ENCODE measurements around the gene KCNA10. TPM values are rescaled to one million over a fixed set of nuclear protein-coding genes. Genes with fewer than 3 reads are reported as not detected.

KCNA10 gene
- total RNA-seq, 6 donors from 2014 or later = not detected

DNA sequence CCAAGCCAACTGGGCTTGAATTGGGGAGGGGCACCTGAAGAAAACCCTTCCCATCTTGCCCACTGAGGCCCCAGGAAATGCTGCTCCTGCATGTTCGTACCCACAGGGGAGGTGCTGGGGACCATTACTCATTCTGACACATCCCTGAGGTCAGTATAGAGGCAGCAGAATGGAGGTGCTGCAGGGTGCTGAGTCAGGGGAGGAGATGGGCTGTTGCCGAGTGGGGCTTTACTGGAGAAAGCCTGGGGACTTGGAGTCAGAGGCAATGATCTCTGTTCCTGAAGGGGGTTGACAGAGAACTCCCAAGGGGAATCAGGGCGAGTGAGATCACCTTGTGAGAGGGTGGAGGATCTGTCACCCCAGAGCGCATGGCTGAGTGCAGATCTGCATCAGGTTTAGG, 40.2 kb upstream of the KCNA10 start:
- H3K27ac ChIP-seq = no peak overlapping the region
- no peak for TF ChIP-seq EP300 (IDR thresholded peaks at IDR 0.05)
- H3K4me3 ChIP-seq = no peak overlapping the region
- ATAC-seq (ENCODE audit: low FRiP score in 2 of 2) (no peak), DNase-seq (no peak)
- no peaks in the 10 kb centered on the region for H3K9me3 ChIP-seq
- peaks cover 5 to 13% (median 10%) of the 10 kb centered on the region in 4 donors for H3K4me1 ChIP-seq
- 47 to 63% methylated on average over 4 of the region's 4 CpGs for WGBS, 2 donors
- peaks cover 0 to 8% (median 5%) of the 10 kb centered on the region in 4 donors for H3K27me3 ChIP-seq
- H3K36me3 ChIP-seq = no peaks in the 10 kb centered on the region

- ATAC-seq (ENCODE audit: low FRiP score in 2 of 2) = no peak
- no peak for DNase-seq
- Histone ChIP-seq H3K27me3 (peaks cover 0 to 8% (median 5%) of the 10 kb centered on the region in 4 donors), H3K4me1 (peaks cover 5 to 13% (median 10%) of the 10 kb centered on the region in 4 donors), H3K36me3 (no peaks in the 10 kb centered on the region), H3K27ac (no peak overlapping the region), H3K9me3 (no peaks in the 10 kb centered on the region), H3K4me3 (no peak overlapping the region)
- WGBS, 2 donors = 52 to 77% methylated on average over 3 of the region's 3 CpGs
- TF ChIP-seq, protein P1, sequence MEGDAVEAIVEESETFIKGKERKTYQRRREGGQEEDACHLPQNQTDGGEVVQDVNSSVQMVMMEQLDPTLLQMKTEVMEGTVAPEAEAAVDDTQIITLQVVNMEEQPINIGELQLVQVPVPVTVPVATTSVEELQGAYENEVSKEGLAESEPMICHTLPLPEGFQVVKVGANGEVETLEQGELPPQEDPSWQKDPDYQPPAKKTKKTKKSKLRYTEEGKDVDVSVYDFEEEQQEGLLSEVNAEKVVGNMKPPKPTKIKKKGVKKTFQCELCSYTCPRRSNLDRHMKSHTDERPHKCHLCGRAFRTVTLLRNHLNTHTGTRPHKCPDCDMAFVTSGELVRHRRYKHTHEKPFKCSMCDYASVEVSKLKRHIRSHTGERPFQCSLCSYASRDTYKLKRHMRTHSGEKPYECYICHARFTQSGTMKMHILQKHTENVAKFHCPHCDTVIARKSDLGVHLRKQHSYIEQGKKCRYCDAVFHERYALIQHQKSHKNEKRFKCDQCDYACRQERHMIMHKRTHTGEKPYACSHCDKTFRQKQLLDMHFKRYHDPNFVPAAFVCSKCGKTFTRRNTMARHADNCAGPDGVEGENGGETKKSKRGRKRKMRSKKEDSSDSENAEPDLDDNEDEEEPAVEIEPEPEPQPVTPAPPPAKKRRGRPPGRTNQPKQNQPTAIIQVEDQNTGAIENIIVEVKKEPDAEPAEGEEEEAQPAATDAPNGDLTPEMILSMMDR (IDR thresholded peaks at IDR 0.05) = no peak
- TF ChIP-seq POLR2A (IDR thresholded peaks at IDR 0.05) = no peak
- no peak for TF ChIP-seq POLR2AphosphoS5 (IDR thresholded peaks at IDR 0.05)
Measured at GRCh38 chr1:110557481-110557880, 38.5 kb upstream of the KCNA10 start.

DNA sequence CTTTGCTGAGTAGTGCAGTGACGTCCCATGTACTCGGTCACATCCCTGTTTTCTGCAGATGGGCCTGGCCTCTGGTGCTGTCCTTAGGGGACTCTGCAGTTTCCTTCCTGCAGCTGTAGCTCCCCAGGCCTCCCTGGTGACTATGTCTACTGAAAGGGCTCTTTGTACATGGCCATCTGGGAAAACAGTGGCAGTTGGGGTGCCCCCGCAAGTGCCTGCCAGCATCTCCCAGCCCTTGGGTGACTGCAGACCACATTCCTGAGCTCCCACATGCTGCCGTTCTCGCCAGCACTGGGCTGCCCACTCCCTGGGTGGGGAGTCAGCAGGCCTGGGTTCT, 37.5 kb upstream of the KCNA10 start:
- Histone ChIP-seq H3K9me3 (no peaks in the 10 kb centered on the region), H3K27ac (no peak overlapping the region), H3K36me3 (no peaks in the 10 kb centered on the region), H3K27me3 (peaks cover 0 to 8% (median 5%) of the 10 kb centered on the region in 4 donors), H3K4me3 (no peak overlapping the region), H3K4me1 (peaks cover 5 to 13% (median 10%) of the 10 kb centered on the region in 4 donors)
- DNase-seq = no peak
- no peak for ATAC-seq (ENCODE audit: low FRiP score in 2 of 2)
- TF ChIP-seq POLR2AphosphoS5 (IDR thresholded peaks at IDR 0.05) = no peak
- TF ChIP-seq POLR2A (IDR thresholded peaks at IDR 0.05) = no peak
- TF ChIP-seq EP300 (IDR thresholded peaks at IDR 0.05) = no peak
- TF ChIP-seq, protein P1 (IDR thresholded peaks at IDR 0.05) = no peak
- 50 to 51% methylated on average over 1 to 5 of the region's 5 CpGs for WGBS, 2 donors

DNA sequence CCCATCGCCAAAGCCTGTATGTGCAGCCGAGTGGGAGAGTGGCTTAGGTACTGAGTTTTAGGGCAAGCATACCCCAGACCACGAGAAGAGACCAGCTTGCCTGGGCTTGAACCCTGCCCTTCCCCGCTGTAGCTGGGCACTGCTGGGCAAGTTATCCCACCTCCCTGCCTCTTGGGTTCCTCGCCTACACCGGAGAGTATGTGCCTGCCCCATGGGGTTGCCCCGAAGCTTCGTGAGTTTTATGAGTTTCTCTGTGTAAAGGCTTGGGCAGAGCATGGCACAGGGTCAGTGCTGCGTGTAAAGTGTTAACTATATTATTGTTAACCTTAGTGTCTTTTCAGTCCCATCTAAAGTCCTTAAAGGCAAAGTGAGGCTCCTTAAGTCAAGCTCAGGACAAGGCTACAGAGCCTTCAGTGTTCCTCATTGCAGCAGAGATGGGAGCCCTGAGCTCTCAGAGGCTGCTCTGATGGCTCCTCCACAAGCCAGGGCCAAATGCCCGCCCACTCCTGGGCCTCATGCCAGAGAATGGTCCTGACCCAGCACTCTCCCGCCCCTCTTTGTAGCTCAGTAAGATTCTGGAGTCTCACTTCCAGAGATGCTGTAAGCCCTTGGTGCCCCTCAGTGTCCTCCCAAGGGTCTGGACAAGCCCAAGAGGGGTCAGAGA, 37.0 kb upstream of the KCNA10 start:
- Histone ChIP-seq H3K27me3 (peaks cover 0 to 8% (median 5%) of the 10 kb centered on the region in 4 donors), H3K9me3 (no peaks in the 10 kb centered on the region), H3K36me3 (no peaks in the 10 kb centered on the region), H3K4me3 (peak overlapping the region in 2 of 4 donors; percentile 43 to 47), H3K27ac (no peak overlapping the region), H3K4me1 (peaks cover 5 to 13% (median 10%) of the 10 kb centered on the region in 4 donors)
- DNase-seq = no peak
- 45 to 80% methylated on average over 6 to 11 of the region's 11 CpGs for WGBS, 2 donors
- TF ChIP-seq EP300 (IDR thresholded peaks at IDR 0.05) (no peak), POLR2AphosphoS5 (IDR thresholded peaks at IDR 0.05) (no peak)
- no peak for ATAC-seq (ENCODE audit: low FRiP score in 2 of 2)

DNA sequence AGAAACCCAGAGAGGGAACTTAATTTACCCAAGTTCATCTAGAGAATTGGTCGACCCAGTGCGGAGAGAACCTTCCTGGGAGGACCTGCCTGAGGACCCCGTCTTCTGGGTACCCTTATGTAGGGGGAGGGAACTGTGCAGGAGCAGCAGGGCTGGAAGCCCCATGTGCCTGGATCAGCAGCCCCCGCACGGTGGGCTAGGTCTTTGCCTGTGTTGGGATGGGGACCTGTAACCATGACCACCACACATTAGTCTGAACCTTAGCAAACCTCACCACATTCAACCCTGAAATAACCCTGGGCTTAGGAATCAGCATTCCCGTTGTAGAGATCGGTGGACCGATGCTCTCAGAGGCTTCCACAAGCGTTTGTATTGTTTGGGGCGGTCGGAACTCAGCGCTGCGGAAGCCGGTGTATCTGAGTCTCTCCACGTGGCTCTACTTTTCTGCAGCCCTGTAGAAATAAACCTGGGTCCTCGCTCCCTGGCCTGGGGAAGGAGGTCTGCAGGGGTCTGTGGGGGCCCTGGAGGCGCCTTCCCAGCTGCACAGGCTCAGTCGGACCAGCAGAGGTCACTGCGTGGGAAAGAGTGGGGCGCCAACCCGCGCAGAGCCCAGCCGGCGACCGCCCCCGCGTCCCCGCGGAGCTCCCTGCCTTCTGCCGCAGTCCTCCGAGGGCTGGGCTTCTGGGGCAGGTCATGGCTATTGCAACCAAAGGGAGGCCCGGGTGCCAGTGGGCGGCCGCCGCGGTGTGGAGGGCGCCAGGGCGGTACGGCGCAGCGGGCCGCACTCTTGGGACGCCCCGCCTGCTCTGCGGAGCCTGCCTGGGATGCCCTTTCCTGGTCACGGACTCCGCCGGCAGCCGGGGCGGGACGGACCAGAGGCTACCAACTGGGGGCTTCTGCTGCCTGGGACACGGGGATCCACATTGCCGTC, 36.2 kb upstream of the KCNA10 start:
- TF ChIP-seq, protein P1 (IDR thresholded peaks at IDR 0.05) = peak; percentile 51 to 82 (median 66)
- no peak for TF ChIP-seq POLR2AphosphoS5 (IDR thresholded peaks at IDR 0.05)
- no peaks in the 10 kb centered on the region for H3K9me3 ChIP-seq
- peaks cover 0 to 8% (median 5%) of the 10 kb centered on the region in 4 donors for H3K27me3 ChIP-seq
- H3K4me3 ChIP-seq = peak overlapping the region in 3 of 4 donors; percentile 22 to 47 (median 43)
- peaks cover 5 to 13% (median 10%) of the 10 kb centered on the region in 4 donors for H3K4me1 ChIP-seq
- peak; percentile 68 to 87 for ATAC-seq (ENCODE audit: low FRiP score in 2 of 2)
- no peak overlapping the region for H3K27ac ChIP-seq
- no peaks in the 10 kb centered on the region for H3K36me3 ChIP-seq
- DNase-seq = peak; percentile 41 to 92
- WGBS, 2 donors = 13 to 54% methylated on average over 8 to 23 of the region's 53 CpGs
